ENCODE results near the gene RNF112.

The RNF112 gene

GRCh38 chr17:19376811-19377210, 34.2 kb upstream of the RNF112 start:
- no peaks in the 10 kb centered on the region for H3K27me3 ChIP-seq (ENCODE audit: control insufficient read depth in 1 of 2, insufficient read depth in 2 of 2, low read length in 2 of 2)
- H3K4me3 ChIP-seq (ENCODE audit: low read length in 2 of 2), result peak overlapping the region; percentile 84 to 89
- H3K9ac ChIP-seq (ENCODE audit: low read length in 2 of 2), result peak overlapping the region; percentile 82 to 96
- peaks cover 17% of the 10 kb centered on the region for H3K4me1 ChIP-seq (ENCODE audit: control insufficient read depth, insufficient read depth, low read length)
- peak overlapping the region; percentile 96 for H3K27ac ChIP-seq (ENCODE audit: low read length)
- H3K9me3 ChIP-seq (ENCODE audit: control insufficient read depth in 2 of 2, low read length in 2 of 2), result no peaks in the 10 kb centered on the region
- H3K36me3 ChIP-seq (ENCODE audit: control insufficient read depth in 2 of 2, insufficient read depth in 2 of 2, low read length in 2 of 2), result peaks cover 17 to 22% of the 10 kb centered on the region in 2 donors

GRCh38 chr17:19377602-19378415, 33.2 kb upstream of the RNF112 start:
- H3K4me1 ChIP-seq (ENCODE audit: control insufficient read depth, insufficient read depth, low read length), result peaks cover 24% of the 10 kb centered on the region
- H3K27ac ChIP-seq (ENCODE audit: low read length), result peak overlapping the region; percentile 96
- peak overlapping the region; percentile 84 to 89 for H3K4me3 ChIP-seq (ENCODE audit: low read length in 2 of 2)
- no peaks in the 10 kb centered on the region for H3K9me3 ChIP-seq (ENCODE audit: control insufficient read depth in 2 of 2, low read length in 2 of 2)
- H3K36me3 ChIP-seq (ENCODE audit: control insufficient read depth in 2 of 2, insufficient read depth in 2 of 2, low read length in 2 of 2), result peaks cover 19 to 29% of the 10 kb centered on the region in 2 donors
- peak overlapping the region; percentile 82 to 96 for H3K9ac ChIP-seq (ENCODE audit: low read length in 2 of 2)
- no peaks in the 10 kb centered on the region for H3K27me3 ChIP-seq (ENCODE audit: control insufficient read depth in 1 of 2, insufficient read depth in 2 of 2, low read length in 2 of 2)

DNA sequence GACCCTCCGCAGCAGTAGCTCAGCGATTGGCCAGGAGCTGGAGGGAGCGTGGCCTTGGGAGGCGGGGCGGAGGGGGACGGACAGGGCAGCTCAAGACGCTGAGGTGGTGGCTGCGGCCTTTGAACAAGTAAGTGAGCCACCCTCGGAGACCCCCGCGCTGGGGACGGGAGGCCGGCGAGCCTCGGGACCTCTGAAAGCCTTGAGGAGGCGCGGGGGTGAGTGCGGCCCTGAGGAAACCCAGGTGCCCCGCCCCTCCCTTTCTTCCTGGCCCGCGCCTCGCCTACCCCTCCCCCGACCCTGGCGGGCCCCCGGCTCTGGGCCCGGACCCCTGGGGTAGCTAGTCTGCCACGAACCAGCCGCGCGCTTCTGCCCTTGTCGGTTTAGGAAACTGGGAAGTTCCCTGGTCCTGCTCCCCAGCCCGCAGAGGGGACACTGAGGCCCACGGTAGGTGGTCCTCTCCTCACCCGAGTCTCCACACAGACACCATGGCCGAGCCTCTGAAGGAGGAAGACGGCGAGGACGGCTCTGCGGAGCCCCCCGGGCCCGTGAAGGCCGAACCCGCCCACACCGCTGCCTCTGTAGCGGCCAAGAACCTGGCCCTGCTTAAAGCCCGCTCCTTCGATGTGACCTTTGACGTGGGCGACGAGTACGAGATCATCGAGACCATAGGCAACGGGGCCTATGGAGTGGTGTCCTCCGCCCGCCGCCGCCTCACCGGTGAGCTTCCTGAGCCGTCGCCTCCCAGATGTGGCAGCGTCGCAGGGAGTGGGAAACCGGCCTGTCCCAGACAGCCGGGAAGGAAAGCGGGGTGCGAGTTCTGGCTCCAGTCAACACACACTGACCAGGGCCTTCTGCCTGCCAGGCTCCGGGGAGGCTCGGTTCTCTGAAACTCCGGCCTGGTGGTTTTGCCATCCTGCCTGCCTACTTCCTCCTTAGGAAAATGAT, 32.3 kb upstream of the RNF112 start, which contains the start of gene MAPK7:
Gene MAPK7, plus strand, starts transcription at position 83 of the 945 bp plus-strand sequence. Its CDS starts 403 bp downstream, at position 486.
- H3K9ac ChIP-seq (ENCODE audit: low read length in 2 of 2), result peak within 1 kb of the TSS; percentile 82 to 96
- peaks cover 25 to 37% of the 10 kb centered on the region in 2 donors for H3K36me3 ChIP-seq (ENCODE audit: control insufficient read depth in 2 of 2, insufficient read depth in 2 of 2, low read length in 2 of 2)
- H3K4me1 ChIP-seq (ENCODE audit: control insufficient read depth, insufficient read depth, low read length), result peaks cover 32% of the 10 kb centered on the region
- peak within 1 kb of the TSS; percentile 84 to 89 for H3K4me3 ChIP-seq (ENCODE audit: low read length in 2 of 2)
- H3K27ac ChIP-seq (ENCODE audit: low read length), result peak within 1 kb of the TSS; percentile 96
- no peaks in the 10 kb centered on the region for H3K27me3 ChIP-seq (ENCODE audit: control insufficient read depth in 1 of 2, insufficient read depth in 2 of 2, low read length in 2 of 2)
- H3K9me3 ChIP-seq (ENCODE audit: control insufficient read depth in 2 of 2, low read length in 2 of 2), result no peaks in the 10 kb centered on the region

DNA sequence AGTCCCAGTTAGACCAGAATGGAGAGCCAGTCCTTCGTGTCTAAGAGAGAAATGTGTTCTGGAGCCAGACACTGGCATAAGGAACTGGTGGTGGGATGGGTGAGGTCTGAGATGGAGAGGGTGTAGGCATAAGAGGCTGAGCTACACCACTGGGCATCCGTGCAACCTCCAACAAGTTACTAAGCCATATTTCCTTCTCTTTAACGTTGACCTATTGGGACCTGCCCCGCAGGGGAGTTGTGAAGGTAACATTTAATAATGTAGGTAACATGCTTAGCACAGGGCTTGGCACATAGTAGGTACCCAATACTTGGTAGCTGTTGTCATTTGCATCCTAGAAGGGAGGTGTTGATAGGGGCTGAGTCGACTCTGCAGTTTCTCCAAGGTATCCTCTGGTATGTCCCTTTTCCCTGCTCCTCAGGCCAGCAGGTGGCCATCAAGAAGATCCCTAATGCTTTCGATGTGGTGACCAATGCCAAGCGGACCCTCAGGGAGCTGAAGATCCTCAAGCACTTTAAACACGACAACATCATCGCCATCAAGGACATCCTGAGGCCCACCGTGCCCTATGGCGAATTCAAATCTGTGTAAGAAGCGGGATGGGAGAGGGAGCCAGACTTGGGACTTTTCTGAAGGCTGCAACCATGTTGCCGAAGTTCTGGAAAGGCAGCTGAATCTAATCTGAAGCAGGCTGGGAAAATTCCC, 31.5 kb upstream of the RNF112 start:
- peak overlapping the region; percentile 78 to 82 for H3K9ac ChIP-seq (ENCODE audit: low read length in 2 of 2)
- H3K36me3 ChIP-seq (ENCODE audit: control insufficient read depth in 2 of 2, insufficient read depth in 2 of 2, low read length in 2 of 2), result peaks cover 31 to 44% of the 10 kb centered on the region in 2 donors

DNA sequence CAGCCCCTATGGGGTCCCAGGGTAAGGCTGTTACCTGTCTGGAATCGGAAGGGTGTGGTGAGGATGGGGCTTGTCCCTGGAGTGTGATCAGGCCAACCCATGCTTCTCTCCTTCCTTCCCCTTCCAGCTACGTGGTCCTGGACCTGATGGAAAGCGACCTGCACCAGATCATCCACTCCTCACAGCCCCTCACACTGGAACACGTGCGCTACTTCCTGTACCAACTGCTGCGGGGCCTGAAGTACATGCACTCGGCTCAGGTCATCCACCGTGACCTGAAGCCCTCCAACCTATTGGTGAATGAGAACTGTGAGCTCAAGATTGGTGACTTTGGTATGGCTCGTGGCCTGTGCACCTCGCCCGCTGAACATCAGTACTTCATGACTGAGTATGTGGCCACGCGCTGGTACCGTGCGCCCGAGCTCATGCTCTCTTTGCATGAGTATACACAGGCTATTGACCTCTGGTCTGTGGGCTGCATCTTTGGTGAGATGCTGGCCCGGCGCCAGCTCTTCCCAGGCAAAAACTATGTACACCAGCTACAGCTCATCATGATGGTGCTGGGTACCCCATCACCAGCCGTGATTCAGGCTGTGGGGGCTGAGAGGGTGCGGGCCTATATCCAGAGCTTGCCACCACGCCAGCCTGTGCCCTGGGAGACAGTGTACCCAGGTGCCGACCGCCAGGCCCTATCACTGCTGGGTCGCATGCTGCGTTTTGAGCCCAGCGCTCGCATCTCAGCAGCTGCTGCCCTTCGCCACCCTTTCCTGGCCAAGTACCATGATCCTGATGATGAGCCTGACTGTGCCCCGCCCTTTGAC, 30.3 kb upstream of the RNF112 start:
- H3K27ac ChIP-seq (ENCODE audit: low read length), result peak overlapping the region; percentile 24
- no peaks in the 10 kb centered on the region for H3K27me3 ChIP-seq (ENCODE audit: control insufficient read depth in 1 of 2, insufficient read depth in 2 of 2, low read length in 2 of 2)
- no peak overlapping the region for H3K9ac ChIP-seq (ENCODE audit: low read length in 2 of 2)
- H3K36me3 ChIP-seq (ENCODE audit: control insufficient read depth in 2 of 2, insufficient read depth in 2 of 2, low read length in 2 of 2), result peaks cover 31 to 44% of the 10 kb centered on the region in 2 donors
- H3K9me3 ChIP-seq (ENCODE audit: control insufficient read depth in 2 of 2, low read length in 2 of 2), result no peaks in the 10 kb centered on the region
- no peak overlapping the region for H3K4me3 ChIP-seq (ENCODE audit: low read length in 2 of 2)
- peaks cover 52% of the 10 kb centered on the region for H3K4me1 ChIP-seq (ENCODE audit: control insufficient read depth, insufficient read depth, low read length)

More for the DNA sequence above, 31.5 kb upstream of the RNF112 start:
- Histone ChIP-seq H3K4me3 (ENCODE audit: low read length in 2 of 2) (peak overlapping the region; percentile 79 to 89), H3K9me3 (ENCODE audit: control insufficient read depth in 2 of 2, low read length in 2 of 2) (no peaks in the 10 kb centered on the region), H3K27me3 (ENCODE audit: control insufficient read depth in 1 of 2, insufficient read depth in 2 of 2, low read length in 2 of 2) (no peaks in the 10 kb centered on the region), H3K27ac (ENCODE audit: low read length) (no peak overlapping the region), H3K4me1 (ENCODE audit: control insufficient read depth, insufficient read depth, low read length) (peaks cover 40% of the 10 kb centered on the region)

DNA sequence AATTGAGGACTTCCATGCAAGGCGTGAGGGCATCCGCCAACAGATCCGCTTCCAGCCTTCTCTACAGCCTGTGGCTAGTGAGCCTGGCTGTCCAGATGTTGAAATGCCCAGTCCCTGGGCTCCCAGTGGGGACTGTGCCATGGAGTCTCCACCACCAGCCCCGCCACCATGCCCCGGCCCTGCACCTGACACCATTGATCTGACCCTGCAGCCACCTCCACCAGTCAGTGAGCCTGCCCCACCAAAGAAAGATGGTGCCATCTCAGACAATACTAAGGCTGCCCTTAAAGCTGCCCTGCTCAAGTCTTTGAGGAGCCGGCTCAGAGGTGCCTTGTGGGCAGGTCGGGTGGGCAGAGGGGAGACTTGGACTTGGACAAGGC, 29.7 kb upstream of the RNF112 start:
- H3K4me1 ChIP-seq (ENCODE audit: control insufficient read depth, insufficient read depth, low read length), result peaks cover 58% of the 10 kb centered on the region
- H3K4me3 ChIP-seq (ENCODE audit: low read length in 2 of 2), result no peak overlapping the region
- H3K9me3 ChIP-seq (ENCODE audit: control insufficient read depth in 2 of 2, low read length in 2 of 2), result no peaks in the 10 kb centered on the region
- no peak overlapping the region for H3K9ac ChIP-seq (ENCODE audit: low read length in 2 of 2)
- peak overlapping the region; percentile 18 for H3K27ac ChIP-seq (ENCODE audit: low read length)
- peaks cover 31 to 44% of the 10 kb centered on the region in 2 donors for H3K36me3 ChIP-seq (ENCODE audit: control insufficient read depth in 2 of 2, insufficient read depth in 2 of 2, low read length in 2 of 2)
- no peaks in the 10 kb centered on the region for H3K27me3 ChIP-seq (ENCODE audit: control insufficient read depth in 1 of 2, insufficient read depth in 2 of 2, low read length in 2 of 2)

DNA sequence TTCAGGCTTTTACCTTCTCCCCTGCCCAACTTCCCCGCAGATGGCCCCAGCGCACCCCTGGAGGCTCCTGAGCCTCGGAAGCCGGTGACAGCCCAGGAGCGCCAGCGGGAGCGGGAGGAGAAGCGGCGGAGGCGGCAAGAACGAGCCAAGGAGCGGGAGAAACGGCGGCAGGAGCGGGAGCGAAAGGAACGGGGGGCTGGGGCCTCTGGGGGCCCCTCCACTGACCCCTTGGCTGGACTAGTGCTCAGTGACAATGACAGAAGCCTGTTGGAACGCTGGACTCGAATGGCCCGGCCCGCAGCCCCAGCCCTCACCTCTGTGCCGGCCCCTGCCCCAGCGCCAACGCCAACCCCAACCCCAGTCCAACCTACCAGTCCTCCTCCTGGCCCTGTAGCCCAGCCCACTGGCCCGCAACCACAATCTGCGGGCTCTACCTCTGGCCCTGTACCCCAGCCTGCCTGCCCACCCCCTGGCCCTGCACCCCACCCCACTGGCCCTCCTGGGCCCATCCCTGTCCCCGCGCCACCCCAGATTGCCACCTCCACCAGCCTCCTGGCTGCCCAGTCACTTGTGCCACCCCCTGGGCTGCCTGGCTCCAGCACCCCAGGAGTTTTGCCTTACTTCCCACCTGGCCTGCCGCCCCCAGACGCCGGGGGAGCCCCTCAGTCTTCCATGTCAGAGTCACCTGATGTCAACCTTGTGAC, 29.1 kb upstream of the RNF112 start:
- no peaks in the 10 kb centered on the region for H3K9me3 ChIP-seq (ENCODE audit: control insufficient read depth in 2 of 2, low read length in 2 of 2)
- peak overlapping the region; percentile 18 for H3K27ac ChIP-seq (ENCODE audit: low read length)
- H3K9ac ChIP-seq (ENCODE audit: low read length in 2 of 2), result no peak overlapping the region
- H3K4me3 ChIP-seq (ENCODE audit: low read length in 2 of 2), result no peak overlapping the region
- no peaks in the 10 kb centered on the region for H3K27me3 ChIP-seq (ENCODE audit: control insufficient read depth in 1 of 2, insufficient read depth in 2 of 2, low read length in 2 of 2)
- peaks cover 62% of the 10 kb centered on the region for H3K4me1 ChIP-seq (ENCODE audit: control insufficient read depth, insufficient read depth, low read length)
- H3K36me3 ChIP-seq (ENCODE audit: control insufficient read depth in 2 of 2, insufficient read depth in 2 of 2, low read length in 2 of 2), result peaks cover 31 to 44% of the 10 kb centered on the region in 2 donors

DNA sequence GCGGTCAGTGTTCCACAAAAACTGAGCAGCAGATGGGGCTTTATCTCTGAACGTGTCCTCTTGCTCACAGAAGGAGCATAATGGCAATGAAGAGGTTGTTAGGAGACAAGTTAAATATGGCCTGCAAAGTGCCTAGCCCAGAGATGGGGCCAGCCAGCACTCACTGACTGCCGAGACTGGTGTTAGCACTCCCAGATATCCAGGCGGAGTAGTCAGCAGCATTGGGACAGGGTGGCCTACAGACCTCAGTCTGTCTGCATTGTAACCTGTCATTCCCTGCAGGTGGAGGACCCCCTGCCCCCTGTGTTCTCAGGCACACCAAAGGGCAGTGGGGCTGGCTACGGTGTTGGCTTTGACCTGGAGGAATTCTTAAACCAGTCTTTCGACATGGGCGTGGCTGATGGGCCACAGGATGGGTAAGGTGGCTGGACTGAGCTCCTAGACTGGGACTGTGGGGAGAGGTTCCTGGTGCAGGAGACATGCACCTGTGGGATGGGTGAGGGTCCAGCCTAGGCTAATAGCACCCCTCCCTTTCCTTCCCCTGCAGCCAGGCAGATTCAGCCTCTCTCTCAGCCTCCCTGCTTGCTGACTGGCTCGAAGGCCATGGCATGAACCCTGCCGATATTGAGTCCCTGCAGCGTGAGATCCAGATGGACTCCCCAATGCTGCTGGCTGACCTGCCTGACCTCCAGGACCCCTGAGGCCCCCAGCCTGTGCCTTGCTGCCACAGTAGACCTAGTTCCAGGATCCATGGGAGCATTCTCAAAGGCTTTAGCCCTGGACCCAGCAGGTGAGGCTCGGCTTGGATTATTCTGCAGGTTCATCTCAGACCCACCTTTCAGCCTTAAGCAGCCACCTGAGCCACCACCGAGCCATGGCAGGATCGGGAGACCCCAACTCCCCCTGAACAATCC, 28.2 kb upstream of the RNF112 start:
- H3K36me3 ChIP-seq (ENCODE audit: control insufficient read depth in 2 of 2, insufficient read depth in 2 of 2, low read length in 2 of 2), result peaks cover 31 to 44% of the 10 kb centered on the region in 2 donors
- no peaks in the 10 kb centered on the region for H3K27me3 ChIP-seq (ENCODE audit: control insufficient read depth in 1 of 2, insufficient read depth in 2 of 2, low read length in 2 of 2)
- no peak overlapping the region for H3K9ac ChIP-seq (ENCODE audit: low read length in 2 of 2)
- H3K9me3 ChIP-seq (ENCODE audit: control insufficient read depth in 2 of 2, low read length in 2 of 2), result no peaks in the 10 kb centered on the region
- H3K27ac ChIP-seq (ENCODE audit: low read length), result no peak overlapping the region
- peaks cover 66% of the 10 kb centered on the region for H3K4me1 ChIP-seq (ENCODE audit: control insufficient read depth, insufficient read depth, low read length)
- H3K4me3 ChIP-seq (ENCODE audit: low read length in 2 of 2), result peak overlapping the region in 1 of 2 donors; percentile 22
